ENCODE data around the gene CD4. TPM values are rescaled to one million over a fixed set of nuclear protein-coding genes. Genes with fewer than 3 reads are reported as not detected.

CD4 gene
- total RNA-seq, 1 experiment from 2014 or later = not detected

GRCh38 chr12:6759741-6760140 lies 29.6 kb upstream of the CD4 start:
- Mint-ChIP-seq H3K36me3 (ENCODE audit: insufficient read depth, unreplicated experiment) (no peaks in the 10 kb centered on the region), H3K27me3 (ENCODE audit: insufficient read depth, unreplicated experiment) (no peaks in the 10 kb centered on the region), H3K4me1 (ENCODE audit: insufficient read depth, unreplicated experiment) (peaks cover 22% of the 10 kb centered on the region), H3K4me3 (ENCODE audit: unreplicated experiment) (no peak overlapping the region), H3K9me3 (ENCODE audit: unreplicated experiment) (no peaks in the 10 kb centered on the region), H3K27ac (ENCODE audit: low read depth, unreplicated experiment) (no peak overlapping the region)
- no peak for TF ChIP-seq CTCF (IDR thresholded peaks at IDR 0.05; ENCODE audit: unreplicated experiment)
- BruUV-seq (replicated peaks) = no TSS peak
- DNase-seq (ENCODE audit: unreplicated experiment) = no peak
- CTCF ChIA-PET = interaction anchor here (0.6 to 2.7 kb wide), 7 partner anchors 12 to 115 kb away, joined by 3 to 14 read pairs (median 4); partner anchors contain the start of gene LAG3
- POLR2A ChIA-PET = interaction anchor here (0.7 to 1.2 kb wide), 2 partner anchors 8 to 22 kb away, joined by 3 read pairs; no protein-coding TSS in a partner anchor
- intact Hi-C loops (cut with micrococcal nuclease) = no loop called here

- CTCF ChIA-PET = interaction anchor here (0.6 to 4.0 kb wide), 5 partner anchors 10 to 376 kb away, joined by 3 to 32 read pairs (median 4); partner anchors contain the start of gene MLF2
- DNase-seq (ENCODE audit: unreplicated experiment) = no peak
- no peak for TF ChIP-seq CTCF (IDR thresholded peaks at IDR 0.05; ENCODE audit: unreplicated experiment)
- Mint-ChIP-seq H3K4me3 (ENCODE audit: unreplicated experiment) (no peak overlapping the region), H3K36me3 (ENCODE audit: insufficient read depth, unreplicated experiment) (no peaks in the 10 kb centered on the region), H3K27me3 (ENCODE audit: insufficient read depth, unreplicated experiment) (no peaks in the 10 kb centered on the region), H3K9me3 (ENCODE audit: unreplicated experiment) (no peaks in the 10 kb centered on the region), H3K27ac (ENCODE audit: low read depth, unreplicated experiment) (peak overlapping the region; percentile 95), H3K4me1 (ENCODE audit: insufficient read depth, unreplicated experiment) (peaks cover 38% of the 10 kb centered on the region)
- POLR2A ChIA-PET = interaction anchor here (0.8 to 2.5 kb wide), 2 partner anchors 10 to 74 kb away, joined by 4 to 21 read pairs; partner anchors contain the start of genes MLF2 and ZNF384
- no TSS peak for BruUV-seq (replicated peaks)
- intact Hi-C loops (cut with micrococcal nuclease) = no loop called here
Measured at GRCh38 chr12:6763380-6763779, 25.9 kb upstream of the CD4 start.

DNA sequence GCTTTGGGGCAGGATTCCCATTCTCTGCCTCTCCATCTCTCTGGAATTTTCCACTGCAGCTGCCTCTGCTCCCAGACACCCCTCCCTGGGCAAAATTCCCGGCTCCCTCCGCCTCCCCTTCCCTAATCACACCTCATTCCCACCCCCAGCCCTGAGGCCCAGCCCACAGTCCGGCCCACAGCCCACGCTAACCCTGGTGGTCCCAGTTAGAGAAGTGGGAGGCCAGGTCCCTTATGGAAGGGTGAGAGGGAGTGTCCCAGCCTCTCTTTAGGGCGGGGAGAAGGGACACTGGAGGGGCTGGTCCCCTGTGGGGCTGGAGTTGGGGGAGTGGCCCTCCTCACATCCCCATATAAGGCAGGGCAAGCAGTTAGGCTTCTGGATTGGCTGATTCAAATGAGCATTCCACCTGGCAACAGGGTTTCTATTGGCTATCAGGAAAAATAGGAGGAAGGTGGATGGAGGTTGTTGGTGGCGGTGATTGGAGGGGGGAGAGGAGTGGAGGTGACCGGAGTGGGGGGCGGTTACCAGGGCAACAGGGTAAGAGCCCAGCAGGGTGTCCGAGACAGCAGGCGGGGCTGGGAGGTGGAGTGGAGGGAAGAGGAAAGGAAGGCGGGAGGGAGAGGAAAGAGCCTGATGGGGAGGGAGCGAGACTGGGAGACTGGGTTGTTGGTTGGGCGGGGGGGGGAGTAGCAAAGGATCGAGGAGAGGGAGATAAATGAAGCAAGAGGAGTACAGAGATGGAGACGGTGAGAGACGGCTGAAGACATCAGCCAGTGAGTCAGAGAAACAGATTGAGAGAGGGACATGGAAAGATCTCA lies 25.1 kb upstream of the CD4 start:
- ChIA-PET POLR2A (interaction anchor here (0.8 to 4.2 kb wide), 3 partner anchors 11 to 75 kb away, joined by 4 to 119 read pairs (median 21); partner anchors contain the start of genes MLF2 and ZNF384), CTCF (interaction anchor here (0.7 to 7.8 kb wide), 7 partner anchors 10 to 62 kb away, joined by 4 to 174 read pairs (median 7); partner anchors contain the start of gene MLF2)
- peak; percentile 99 for DNase-seq (ENCODE audit: unreplicated experiment)
- Mint-ChIP-seq H3K27me3 (ENCODE audit: insufficient read depth, unreplicated experiment) (no peaks in the 10 kb centered on the region), H3K27ac (ENCODE audit: low read depth, unreplicated experiment) (peak overlapping the region; percentile 95), H3K4me1 (ENCODE audit: insufficient read depth, unreplicated experiment) (peaks cover 42% of the 10 kb centered on the region), H3K36me3 (ENCODE audit: insufficient read depth, unreplicated experiment) (no peaks in the 10 kb centered on the region), H3K9me3 (ENCODE audit: unreplicated experiment) (no peaks in the 10 kb centered on the region), H3K4me3 (ENCODE audit: unreplicated experiment) (peak overlapping the region; percentile 84)
- TF ChIP-seq CTCF (IDR thresholded peaks at IDR 0.05; ENCODE audit: unreplicated experiment) = no peak
- BruUV-seq (replicated peaks) = no TSS peak
- intact Hi-C loops (cut with micrococcal nuclease) = no loop called here

DNA sequence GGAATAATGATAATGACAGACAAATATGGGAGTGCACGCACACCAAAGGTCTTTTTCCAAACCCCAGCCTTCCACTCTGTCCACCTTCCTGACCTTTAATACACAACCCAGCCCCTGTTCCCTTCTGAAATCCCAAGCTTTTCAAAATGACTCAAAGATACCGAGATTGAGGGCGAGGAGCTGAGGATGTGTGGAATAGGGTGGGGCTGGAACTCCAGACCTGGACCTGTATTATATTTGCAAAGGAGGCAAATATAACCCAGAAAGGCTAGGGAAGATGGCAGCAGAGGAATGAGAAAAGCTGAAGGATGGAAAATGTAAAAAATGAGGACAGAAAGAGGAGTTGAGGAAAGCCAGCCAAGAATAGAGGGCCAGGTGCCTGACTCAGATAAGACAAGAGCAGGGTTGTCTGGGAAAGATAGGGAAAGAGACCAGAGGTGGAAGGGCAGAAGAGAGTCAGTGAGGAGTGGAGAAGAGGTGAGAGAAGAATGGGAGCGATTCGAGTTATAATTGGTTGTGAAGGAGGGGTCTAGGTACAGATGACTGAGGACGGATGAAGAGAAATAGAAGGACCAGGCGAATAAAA lies 24.2 kb upstream of the CD4 start:
- CTCF ChIA-PET = interaction anchor here (0.6 to 7.8 kb wide), 8 partner anchors 11 to 111 kb away, joined by 3 to 174 read pairs (median 6); partner anchors contain the start of gene MLF2
- Mint-ChIP-seq H3K4me3 (ENCODE audit: unreplicated experiment) (peak overlapping the region; percentile 84), H3K27me3 (ENCODE audit: insufficient read depth, unreplicated experiment) (no peaks in the 10 kb centered on the region), H3K4me1 (ENCODE audit: insufficient read depth, unreplicated experiment) (peaks cover 48% of the 10 kb centered on the region), H3K9me3 (ENCODE audit: unreplicated experiment) (no peaks in the 10 kb centered on the region), H3K27ac (ENCODE audit: low read depth, unreplicated experiment) (peak overlapping the region; percentile 95), H3K36me3 (ENCODE audit: insufficient read depth, unreplicated experiment) (peaks cover 8% of the 10 kb centered on the region)
- DNase-seq (ENCODE audit: unreplicated experiment) = peak; percentile 29
- POLR2A ChIA-PET = interaction anchor here (1.3 to 4.2 kb wide), 7 partner anchors 11 to 161 kb away, joined by 3 to 119 read pairs (median 10); partner anchors contain the start of genes CDCA3, COPS7A, MLF2 and SPSB2
- intact Hi-C loops (cut with micrococcal nuclease) = no loop called here
- no peak for TF ChIP-seq CTCF (IDR thresholded peaks at IDR 0.05; ENCODE audit: unreplicated experiment)
- no TSS peak for BruUV-seq (replicated peaks)
